NAMALWA (cell line): ENCODE results near the gene BMP8B.
"Not testable (repeated sequence)": the region's sequence is repeated elsewhere in the genome, so short reads cannot be mapped to it uniquely, and the experiment has no call there.

Source experiments
- DNase-seq: peaks from one replicate; pipeline ENCODE4 v3.0.0-alpha.2; 2015; ENCODE audit warnings: low spot score

The BMP8B gene

GRCh38 chr1:39777896-39778295 is 10.8 kb downstream of the BMP8B start:
- DNase-seq: not testable (repeated sequence)

DNA sequence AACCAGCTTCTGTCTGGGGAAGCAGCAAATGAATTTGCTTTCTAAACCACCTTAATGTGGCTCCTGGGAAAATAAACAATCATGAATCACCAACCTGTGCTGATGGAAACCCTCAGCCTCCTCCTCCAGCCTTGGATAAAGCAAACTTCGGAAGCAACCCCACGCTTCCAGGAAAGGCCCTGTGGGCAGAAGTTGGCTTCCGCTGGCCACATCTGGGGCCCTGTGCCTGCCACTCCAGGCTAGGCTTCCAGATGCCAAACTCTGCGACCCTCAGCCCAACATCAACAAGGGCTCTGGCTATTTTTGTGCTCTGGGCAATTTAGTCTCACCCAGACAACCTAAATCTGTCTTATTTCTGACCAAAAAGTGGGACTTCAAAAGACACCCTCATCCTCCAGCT is 11.4 kb downstream of the BMP8B start:
- DNase-seq: no peak

- DNase-seq: no peak
Measured at GRCh38 chr1:39776886-39777285, 11.8 kb downstream of the BMP8B start.

GRCh38 chr1:39776400-39776713 is 12.3 kb downstream of the BMP8B start:
- no peak for DNase-seq

GRCh38 chr1:39775676-39776399 is 12.8 kb downstream of the BMP8B start:
- not testable (repeated sequence) for DNase-seq

DNA sequence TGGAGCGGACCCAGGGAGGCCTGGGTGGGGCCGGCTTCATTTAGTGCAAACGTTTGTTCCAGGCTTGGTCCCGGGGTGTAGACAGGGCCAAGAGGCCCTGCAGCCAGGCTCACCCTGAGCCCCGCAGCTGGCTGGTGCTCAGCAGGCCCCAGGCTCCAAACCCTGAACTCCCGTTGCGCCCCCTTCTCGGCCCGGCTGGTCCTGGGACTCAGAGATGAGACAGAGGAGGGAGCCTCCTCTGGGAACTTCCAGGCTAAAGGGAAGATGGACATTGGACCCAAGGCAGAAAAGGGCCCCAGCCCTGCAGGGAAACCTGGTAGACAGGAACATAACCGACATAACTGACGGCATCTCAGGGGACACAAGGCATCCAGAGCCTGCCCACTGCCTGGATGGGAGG is 13.5 kb downstream of the BMP8B start:
- not testable (repeated sequence) for DNase-seq

DNA sequence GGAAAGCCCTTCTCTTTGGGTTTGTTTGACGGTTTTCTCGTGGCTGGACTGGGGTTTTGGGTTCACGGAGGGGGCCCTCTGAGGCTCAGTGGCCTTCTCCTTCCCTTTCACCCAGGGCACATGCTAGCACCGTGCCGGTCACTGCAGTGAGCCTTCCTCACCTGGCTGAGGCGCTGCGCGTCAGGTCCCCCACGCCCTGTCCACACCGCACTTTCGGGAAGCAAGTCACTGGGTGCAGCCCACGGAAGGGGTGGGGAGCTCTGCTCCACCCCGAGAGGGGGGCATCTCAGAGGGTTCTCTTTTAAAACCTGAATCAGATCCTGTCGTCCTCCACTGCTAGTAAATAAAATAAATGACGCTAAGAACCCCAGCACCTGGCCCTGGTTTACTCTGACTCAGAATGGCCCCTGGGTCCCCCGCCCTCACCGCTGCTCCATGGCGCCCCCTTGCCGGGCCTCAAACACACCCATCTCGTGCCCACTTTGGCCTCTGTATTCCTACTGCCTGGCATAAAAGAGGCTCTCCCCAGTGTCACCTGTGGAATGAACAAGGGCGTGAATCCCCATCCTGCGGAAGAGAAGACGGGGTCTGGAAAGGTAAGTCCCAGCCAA is 15.2 kb downstream of the BMP8B start:
- DNase-seq: not testable (repeated sequence)

- not testable (repeated sequence) for DNase-seq
Measured at GRCh38 chr1:39771022-39771532, 17.6 kb downstream of the BMP8B start, which contains the start of gene OXCT2. Gene OXCT2, minus strand, starts transcription at chr1:39771348. Its CDS starts 93 bp downstream, at chr1:39771255.

- not testable (repeated sequence) for DNase-seq
Measured at GRCh38 chr1:39770100-39771021, 18.3 kb downstream of the BMP8B start.

DNA sequence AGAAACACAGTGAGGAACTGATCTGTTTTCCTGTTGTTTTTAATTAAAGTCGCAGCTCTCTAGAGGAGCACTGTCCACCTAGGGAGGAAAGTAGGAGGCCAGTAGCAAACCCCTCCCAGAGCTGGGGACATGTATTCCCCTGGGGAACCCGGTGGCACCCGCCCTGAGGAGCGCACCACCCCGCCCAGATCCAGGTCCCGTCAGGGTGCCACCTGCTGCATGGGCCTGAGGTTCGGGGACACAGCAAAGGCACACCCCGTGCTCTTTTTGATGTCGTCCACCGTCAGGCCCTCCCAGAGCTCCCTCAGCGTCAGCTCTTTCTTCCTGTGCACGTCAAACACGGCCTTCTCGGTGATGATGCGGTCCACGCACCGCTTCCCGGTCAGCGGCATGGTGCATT is 19.2 kb downstream of the BMP8B start:
- not testable (repeated sequence) for DNase-seq

DNA sequence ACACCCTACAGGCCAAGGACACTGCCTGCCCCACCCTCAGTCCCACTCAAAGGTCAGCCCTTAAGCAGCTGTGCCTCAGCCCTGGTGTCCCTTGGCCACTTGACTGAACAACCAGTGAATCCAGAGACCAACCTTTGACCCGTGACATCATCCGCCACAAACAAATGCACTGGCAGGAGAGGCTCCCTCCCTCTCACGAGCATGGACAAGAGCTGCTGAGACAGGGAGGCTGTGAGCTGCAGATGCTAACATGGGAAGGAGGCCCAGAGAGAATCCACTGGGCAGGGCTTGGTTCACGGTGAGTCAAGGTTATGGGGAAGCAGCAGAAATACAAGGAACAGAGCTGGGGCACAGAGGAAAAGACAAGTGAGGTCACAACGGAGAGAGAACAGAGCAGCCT is 22.2 kb downstream of the BMP8B start:
- DNase-seq: not testable (repeated sequence)

DNA sequence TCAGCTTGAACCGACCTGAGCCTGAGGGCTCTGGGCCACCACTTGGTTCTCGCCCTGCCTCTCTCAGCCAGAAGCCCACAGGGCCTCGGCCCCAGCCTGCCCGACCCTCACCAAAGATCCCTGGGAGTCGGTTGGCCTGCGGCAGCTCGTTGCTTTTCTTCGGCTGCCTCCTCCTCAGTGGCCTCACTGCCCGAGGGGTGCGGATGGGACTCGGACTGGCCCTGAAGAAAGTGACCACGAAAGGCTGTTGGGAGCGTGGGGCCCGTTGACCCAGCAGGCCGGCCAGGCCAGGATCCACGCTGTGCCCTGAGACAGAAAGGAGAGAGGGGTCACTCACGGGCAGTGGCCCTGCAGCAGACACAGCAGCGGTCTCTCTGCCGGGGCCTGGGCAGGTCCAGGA is 24.2 kb downstream of the BMP8B start:
- not testable (repeated sequence) for DNase-seq

DNA sequence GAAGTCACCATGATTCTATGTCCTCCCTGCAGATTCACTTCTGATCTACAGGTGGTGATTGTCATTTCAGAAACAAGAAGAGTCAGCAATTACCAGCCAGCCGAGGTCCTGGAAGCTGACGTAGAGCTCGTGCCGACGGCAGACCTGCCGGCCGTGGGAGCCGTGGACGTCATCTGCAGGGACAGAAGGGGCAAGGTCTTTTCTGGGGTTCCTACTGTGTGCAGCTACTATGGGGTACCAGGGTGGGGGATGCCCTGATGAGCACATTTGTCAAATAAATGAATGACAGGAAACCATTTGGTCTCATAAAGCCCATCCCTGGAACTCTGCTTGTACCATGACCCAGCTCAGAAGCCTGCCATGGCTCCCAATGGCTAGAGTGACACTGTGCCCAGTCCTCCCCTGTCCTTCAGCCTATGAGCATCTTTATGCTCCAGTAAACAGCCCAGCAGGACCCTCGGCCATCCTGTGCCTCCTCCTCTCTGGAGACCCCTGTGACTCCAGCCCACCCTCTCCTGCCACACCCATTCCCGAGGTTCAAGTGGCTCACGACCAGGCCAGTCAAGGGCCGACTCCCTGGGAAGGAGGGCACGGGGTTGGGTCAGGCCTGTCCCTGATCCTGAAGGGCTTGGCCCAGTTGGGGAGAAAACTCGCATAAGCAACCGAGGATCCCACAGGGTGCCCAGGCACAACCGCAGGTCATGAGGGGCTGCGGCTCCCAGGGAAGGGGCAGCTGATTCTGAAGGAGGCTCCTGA is 24.9 kb downstream of the BMP8B start:
- DNase-seq: not testable (repeated sequence)

DNA sequence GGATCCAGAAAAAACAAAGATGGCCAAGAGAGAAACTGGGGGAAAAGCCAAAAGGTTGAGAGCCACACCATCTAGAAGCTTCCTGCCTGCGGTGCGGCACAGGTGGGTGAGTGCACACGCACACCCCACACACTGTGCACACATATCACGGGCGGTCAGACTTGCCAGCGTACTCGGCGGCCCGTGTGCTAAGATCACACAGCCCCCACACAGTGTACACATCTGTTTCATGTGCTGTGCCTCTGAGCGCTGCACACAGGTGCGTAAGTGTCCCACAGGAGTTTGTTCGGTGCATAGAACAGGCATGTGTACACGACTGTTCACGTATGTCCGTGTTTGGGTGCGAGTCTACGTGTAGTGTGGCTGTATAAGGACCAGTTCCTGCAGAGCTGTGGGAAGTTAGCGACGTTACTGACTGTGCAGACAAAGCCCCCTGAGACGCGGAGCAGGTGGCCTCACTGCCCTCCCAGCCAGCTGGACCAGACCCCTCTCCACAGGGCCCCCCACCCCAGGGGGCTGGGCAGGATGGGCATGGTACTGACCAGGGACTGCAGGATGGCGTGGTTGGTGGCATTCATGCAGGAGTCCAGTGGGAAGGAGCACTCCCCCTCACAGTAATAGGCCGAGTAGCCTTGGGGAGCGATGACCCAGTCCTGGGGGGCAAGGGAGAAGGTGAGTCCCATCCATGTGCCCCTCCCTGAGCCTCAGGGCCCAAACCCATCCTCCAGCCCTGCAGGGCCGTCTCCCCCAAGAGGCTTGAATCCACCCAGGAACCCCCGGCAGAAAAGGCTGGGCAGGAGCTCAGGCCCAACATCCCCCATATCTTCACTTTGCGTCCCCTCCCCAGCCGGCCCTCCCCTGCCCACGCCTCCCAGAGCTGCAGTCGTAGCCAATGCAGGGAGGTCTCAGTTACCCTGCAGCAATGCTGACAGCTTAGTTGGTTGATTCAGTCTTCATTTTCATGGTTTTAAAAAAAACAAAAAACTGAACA is 25.8 kb downstream of the BMP8B start:
- no peak for DNase-seq

DNA sequence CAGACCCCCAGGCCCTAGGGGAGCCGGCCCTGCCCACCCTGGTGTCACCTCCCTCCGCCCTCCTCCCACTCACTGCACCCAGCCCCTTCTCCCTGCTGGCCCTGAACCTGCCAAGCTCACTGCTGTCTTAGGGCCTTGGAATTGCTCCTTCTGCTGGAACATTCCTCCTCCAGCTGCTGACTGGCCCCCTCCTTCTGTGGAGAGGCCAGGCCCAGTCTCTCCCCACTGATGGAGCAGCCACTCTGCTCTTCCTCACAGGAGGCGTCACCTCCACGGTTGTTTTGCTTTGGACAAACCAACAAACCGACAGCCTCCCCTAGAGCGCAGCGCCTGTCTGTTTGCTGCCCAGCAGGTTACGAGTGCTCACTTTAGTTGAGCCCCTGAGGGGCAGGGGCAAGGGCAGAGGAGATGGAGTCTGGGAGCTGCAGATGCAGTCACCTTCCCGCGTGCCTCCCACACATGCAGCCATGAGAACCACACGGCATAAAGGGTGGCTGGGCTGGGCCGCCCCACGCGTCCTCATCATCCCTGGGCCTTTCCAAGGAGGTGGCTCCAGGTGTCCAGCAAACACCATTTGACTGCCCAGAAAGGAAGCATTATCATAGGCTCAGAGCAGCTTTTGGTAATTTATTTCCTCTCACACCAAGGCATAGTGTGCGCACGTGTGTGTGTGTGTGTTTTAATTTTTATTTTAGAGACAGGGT is 27.0 kb downstream of the BMP8B start:
- no peak for DNase-seq

DNA sequence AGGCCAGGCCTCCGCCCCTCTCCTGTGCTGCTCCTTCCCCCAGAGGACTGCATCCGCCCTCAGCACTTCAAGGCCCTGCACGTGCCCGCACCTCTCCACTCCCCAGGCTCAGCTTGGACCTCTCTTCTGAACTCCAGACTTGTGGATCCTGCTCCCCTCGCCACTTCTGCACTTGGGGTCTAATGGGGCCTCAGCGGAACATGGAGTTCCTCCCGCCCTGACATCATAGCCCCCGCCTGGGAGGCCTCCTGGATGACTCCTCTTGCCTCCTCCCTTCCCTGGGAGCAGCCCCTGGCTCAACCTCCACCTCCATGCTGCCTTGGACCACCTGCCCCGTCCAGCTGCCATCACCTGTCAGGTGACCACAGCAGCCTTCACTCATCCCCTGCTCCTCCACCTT is 27.6 kb downstream of the BMP8B start:
- no peak for DNase-seq

DNA sequence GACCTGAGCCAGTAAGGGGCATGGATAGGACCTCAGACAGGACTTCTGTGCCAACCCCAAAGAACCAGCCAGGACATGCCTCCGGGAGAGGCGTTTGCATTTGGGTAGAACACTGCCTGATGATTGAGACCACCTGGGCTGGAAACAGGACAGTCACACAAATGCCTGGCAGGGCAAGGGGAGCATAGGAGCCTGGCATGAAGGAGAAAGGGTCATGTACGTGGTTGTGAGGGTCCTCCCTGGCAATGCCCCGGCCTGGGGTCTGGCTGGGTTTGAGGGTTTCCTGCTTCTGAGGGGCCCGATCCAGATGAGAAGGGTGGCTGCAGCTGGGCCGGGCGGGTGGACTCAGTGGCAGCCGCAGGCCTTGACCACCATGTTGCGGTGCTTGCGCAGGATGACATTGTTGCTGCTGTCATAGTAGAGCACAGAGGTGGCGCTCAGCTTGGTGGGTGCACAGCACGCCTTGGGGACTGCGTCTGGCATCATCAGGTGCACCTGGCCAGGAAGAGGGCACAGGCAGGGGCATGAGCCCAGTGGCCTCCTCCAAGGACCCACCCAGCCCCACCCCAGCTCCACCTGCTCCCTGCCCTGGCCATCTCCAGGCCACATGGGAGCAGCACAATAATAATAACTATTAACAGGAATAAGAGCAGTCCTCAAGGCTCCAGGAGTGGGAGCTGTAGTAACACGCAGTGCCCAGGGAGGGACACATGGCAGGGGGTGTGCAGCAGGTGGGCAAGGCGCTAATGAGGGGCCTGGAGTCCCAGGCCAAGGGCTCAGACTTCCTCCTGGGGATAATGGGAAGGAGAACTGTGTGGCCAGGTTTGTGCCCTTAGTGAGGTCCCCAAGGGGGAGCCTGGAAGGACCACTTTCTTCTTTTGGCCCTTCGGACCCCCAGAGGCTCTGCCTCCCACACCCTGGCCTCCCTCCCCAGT is 28.3 kb downstream of the BMP8B start:
- DNase-seq: no peak

DNA sequence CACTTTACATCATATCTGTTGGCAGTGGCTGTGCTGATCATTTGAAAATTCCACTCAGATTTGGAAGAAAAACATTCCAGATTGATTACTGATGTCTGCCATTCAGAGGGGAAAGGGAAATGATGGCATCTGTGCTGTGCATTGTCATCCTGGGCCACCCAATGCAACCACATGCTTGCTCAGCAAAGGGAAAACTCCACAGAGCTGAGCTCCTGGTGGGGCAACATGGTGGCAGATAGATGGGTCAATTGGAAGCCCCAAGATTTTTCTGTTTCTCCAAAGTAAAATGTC is 29.3 kb downstream of the BMP8B start:
- no peak for DNase-seq
